HepG2 (cell line): ENCODE measurements around the gene LRRC42. TPM values are rescaled to one million over a fixed set of nuclear protein-coding genes. Genes with fewer than 3 reads are reported as not detected.

ENCODE experiments used
- ATAC-seq: fragments of 200-7000 bp; cut with Tn5 transposase; 3 replicates; pipeline ENCODE4 v1.9.1; 2020; ENCODE audit warnings: mild to moderate bottlenecking, moderate library complexity
- BruUV-seq: library from RNA; stranded (reverse); fragments of 400-500 nt; replicated peaks from 2 replicates; lab custom pipeline; 2021; lab: Mats Ljungman, UMichigan
- CTCF ChIA-PET: fragments of 300-600 bp; formaldehyde crosslinking; extraction: SDS; loops from one replicate; lab custom pipeline; 2021; ENCODE audit warnings: low total read pairs, inconsistent platforms, low intra/inter-chr PET ratio; lab: Yijun Ruan, JAX
- POLR2A ChIA-PET: fragments of 350-600 bp; sonication (Branson Sonifier 250); formaldehyde crosslinking; loops from one replicate; lab custom pipeline; 2020; ENCODE audit warnings: antibody characterized with exemption, inconsistent platforms; lab: Yijun Ruan, JAX
- DNase-seq: peaks from one replicate; pipeline ENCODE4 v3.0.0-alpha.2; 2015; ENCODE audit warnings: low spot score
- FAIRE-seq: peaks from 3 replicates; lab custom pipeline; 2011; peaks lifted over from hg19 to GRCh38; lab: Jason Lieb, UNC
- H2AFZ ChIP-seq: one replicate; pipeline ENCODE4 v1.6.1; 2011; ENCODE audit warnings: low read length, inconsistent platforms
- H3K27ac ChIP-seq: fragments of 300-600 bp; 3 replicates; pipeline ENCODE4 v1.8.0; 2011; ENCODE audit warnings: mixed run types, mild to moderate bottlenecking, mixed read lengths, low read length, inconsistent platforms; ENCODE audit not compliant: insufficient read depth; ENCODE audit errors: extremely low read length
- H3K27me3 ChIP-seq, 2 experiments: fragments of 200-600 bp in 1 of 2; 2 replicates in 1 of 2; 3 replicates in 1 of 2; pipeline versions ENCODE4 v1.6.0 to v1.8.0; 2011; ENCODE audit warnings: low read length in 2 of 2, mild to moderate bottlenecking in 2 of 2, moderate library complexity in 2 of 2, inconsistent platforms in 1 of 2; ENCODE audit not compliant: insufficient read depth in 2 of 2, control insufficient read depth in 1 of 2
- H3K36me3 ChIP-seq, 2 experiments: fragments of 200-600 bp in 1 of 2; replicated peaks in 1 of 2; 2 replicates in 1 of 2; 3 replicates in 1 of 2; pipeline versions ENCODE4 v1.5.1 to v1.8.0; 2011; ENCODE audit warnings: low read length in 2 of 2, inconsistent platforms in 1 of 2; ENCODE audit not compliant: insufficient read depth in 2 of 2, control insufficient read depth in 1 of 2
- H3K4me1 ChIP-seq: 2 replicates; pipeline ENCODE4 v1.5.1; 2012; ENCODE audit warnings: low read length, inconsistent platforms; ENCODE audit not compliant: insufficient read depth
- H3K4me2 ChIP-seq: 2 replicates; pipeline ENCODE4 v1.6.0; 2011; ENCODE audit warnings: low read depth, low read length, inconsistent platforms
- H3K4me3 ChIP-seq, 3 experiments: fragments of 200-600 bp in 1 of 3; sonication (generic), shearing (Covaris generic) in 1 of 3; replicated peaks in 1 of 3; 2 replicates each; pipeline ENCODE4 v1.5.1; 2011 to 2016; ENCODE audit warnings: low read length in 3 of 3, inconsistent platforms in 2 of 3, low read depth in 2 of 3, mild to moderate bottlenecking in 2 of 3, control low read depth in 1 of 3, mixed read lengths in 1 of 3; ENCODE audit not compliant: insufficient read depth in 1 of 3
- H3K79me2 ChIP-seq: one replicate; pipeline ENCODE4 v1.6.1; 2011; ENCODE audit warnings: low read length, inconsistent platforms; ENCODE audit not compliant: insufficient read depth
- H3K9ac ChIP-seq: 2 replicates; pipeline ENCODE4 v1.6.0; 2011; ENCODE audit warnings: mild to moderate bottlenecking, low read depth, low read length, inconsistent platforms; ENCODE audit not compliant: insufficient read depth
- H3K9me3 ChIP-seq: 2 replicates; pipeline ENCODE4 v1.5.1; 2012; ENCODE audit warnings: mild to moderate bottlenecking, low read length
- H4K20me1 ChIP-seq: 2 replicates; pipeline ENCODE4 v1.6.0; 2011; ENCODE audit warnings: inconsistent platforms, mild to moderate bottlenecking, low read length, moderate library complexity; ENCODE audit not compliant: insufficient read depth
- CENPT ChIP-seq: sonication (generic); formaldehyde crosslinking; IDR thresholded peaks from 2 replicates; pipeline ENCODE4 v1.8.0; 2022; ENCODE audit warnings: low read depth, mild to moderate bottlenecking, moderate library complexity, missing genetic modification reagents
- HMG20B ChIP-seq: conservative IDR thresholded peaks from 2 replicates; pipeline ENCODE4 v1.6.1; 2016; ENCODE audit warnings: missing genetic modification reagents, missing compliant biosample characterization
- KDM5A ChIP-seq: fragments of 200-600 bp; sonication (generic); IDR thresholded peaks from 2 replicates; pipeline ENCODE4 v1.7.0; 2018; ENCODE audit warnings: antibody characterized with exemption, mild to moderate bottlenecking, low read length, borderline replicate concordance
- PAX8 ChIP-seq: sonication (generic); formaldehyde crosslinking; IDR thresholded peaks from 2 replicates; pipeline ENCODE4 v1.8.0; 2022; ENCODE audit warnings: mild to moderate bottlenecking, missing genetic modification reagents, borderline replicate concordance
- RBM39 ChIP-seq: fragments of 200-400 bp; formaldehyde crosslinking; IDR thresholded peaks from one replicate; pipeline ENCODE4 v1.6.1; 2018; ENCODE audit warnings: antibody characterized with exemption, mild to moderate bottlenecking, low read depth, low read length; ENCODE audit not compliant: poor library complexity, severe bottlenecking
- TEAD2 ChIP-seq: sonication (generic); formaldehyde crosslinking; IDR thresholded peaks from 2 replicates; pipeline ENCODE4 v1.9.0; 2021; ENCODE audit warnings: missing genetic modification reagents
- WIZ ChIP-seq: sonication (generic); formaldehyde crosslinking; IDR thresholded peaks from 2 replicates; pipeline ENCODE4 v1.5.1; 2020; ENCODE audit warnings: mild to moderate bottlenecking, missing genetic modification reagents
- ZBTB33 ChIP-seq: sonication (generic); formaldehyde crosslinking; IDR thresholded peaks from 2 replicates; pipeline ENCODE4 v1.4.0; 2020; ENCODE audit warnings: missing genetic modification reagents
- ZNF510 ChIP-seq: sonication (generic); formaldehyde crosslinking; IDR thresholded peaks from 2 replicates; pipeline ENCODE4 v1.4.0; 2020; ENCODE audit warnings: low read depth, mild to moderate bottlenecking, missing genetic modification reagents
- WGBS: methylation state at CpG from one replicate; pipeline ENCODE4 v1.1.6; 2017; ENCODE audit warnings: low lambda C conversion rate; 5-methylcytosine and 5-hydroxymethylcytosine counted together
- in situ Hi-C: cut with HindIII; loops from 2 replicates; pipeline ENCODE4 v1.10.0; 2017; ENCODE audit warnings: low pct_unique_long_range_greater_than_20kb; ENCODE audit not compliant: extremely low pct_ligation_motif_present
- intact Hi-C: fragments of 100-400 bp; cut with micrococcal nuclease; formaldehyde crosslinking; loops from one replicate; pipeline ENCODE4 v1.10.0; 2022; ENCODE audit not compliant: unreplicated experiment
- polyA plus RNA-seq, 8 experiments: library from polyadenylated mRNA; depleted of rRNA in 3 of 8; stranded (reverse) in 7 of 8; unstranded in 1 of 8; fragments of >200 nt; fragmentation: Illumina TruSeq in 4 of 8; extraction: Trizol in 4 of 8; gene quantifications; 2 replicates each; pipeline versions ENCODE4 v1.2.1 to v1.2.3, GENCODE V29; 2011 to 2016; ENCODE audit warnings: low read depth in 4 of 8, missing spikeins in 1 of 8, mixed read lengths in 1 of 8; ENCODE audit not compliant: insufficient read depth in 1 of 8
- total RNA-seq, 5 experiments: library from RNA; depleted of rRNA; stranded (reverse); fragments of >200 nt; fragmentation: Illumina TruSeq; extraction: Trizol; gene quantifications; 2 replicates each; pipeline ENCODE4 v1.2.3, GENCODE V29; 2016; ENCODE audit warnings: low read depth in 1 of 5

The LRRC42 gene
- total and polyA plus RNA-seq, 2 of the 13 experiments (the other 11 are each of a cell fraction or from before 2014, with no cell fraction given) = 30.6 to 43.6 TPM

GRCh38 chr1:53951697-53952096 is 5.5 kb downstream of the LRRC42 start:
- no peak for TF ChIP-seq RBM39
- no peak for TF ChIP-seq TEAD2 (CRISPR knock-in tag)
- no peak for TF ChIP-seq HMG20B (CRISPR knock-in tag)
- no peak for TF ChIP-seq ZNF510 (CRISPR knock-in tag)
- no peak for TF ChIP-seq KDM5A
- no peak for TF ChIP-seq PAX8 (CRISPR knock-in tag)
- TF ChIP-seq WIZ (CRISPR knock-in tag) = no peak
- no peak for TF ChIP-seq CENPT
- 0 out of 2 replicates have a peak, but pooled peaks have one; percentile 41 for TF ChIP-seq ZBTB33
- in situ Hi-C loops (no loop called here), intact Hi-C loops (no loop called here)
- 0 out of 2 replicates have a peak, but pooled peaks cover 4% of the 10 kb centered on the region for H4K20me1 ChIP-seq
- peaks cover 57% of the 10 kb centered on the region for H3K4me1 ChIP-seq
- H3K4me3 ChIP-seq = no peak overlapping the region
- H3K27me3 ChIP-seq = no peaks in the 10 kb centered on the region; a peak in 1 of 5 replicates
- no peak overlapping the region for H3K9ac ChIP-seq
- no TSS peak for BruUV-seq
- no peak overlapping the region for H2AFZ ChIP-seq
- ChIA-PET CTCF (interaction anchor here (1.9 kb wide), 1 partner anchor 73 kb away, joined by 7 read pairs; no protein-coding TSS in a partner anchor), POLR2A (no interaction called here)
- DNase-seq (no peak), FAIRE-seq (no peak), ATAC-seq (no peak)
- H3K79me2 ChIP-seq = peaks cover 37% of the 10 kb centered on the region
- peaks cover 11 to 48% of the 10 kb centered on the region in 2 experiments for H3K36me3 ChIP-seq
- H3K27ac ChIP-seq = no peak overlapping the region
- 84% methylated on average over 5 of the region's 5 CpGs for WGBS
- H3K4me2 ChIP-seq = no peak overlapping the region
- H3K9me3 ChIP-seq = no peaks in the 10 kb centered on the region
